HL-60/S4 treated with phorbol 12-myristate 13-acetate at 8.2 ng/mL for 4 days and 3 days (cell line): ENCODE data around the gene ZFAND5.

Experiments used
- in situ Hi-C: fragments of 300-500 bp; cut with MboI; formaldehyde crosslinking; loops from 2 replicates; pipeline ENCODE4 v1.15.0; 2022; ENCODE audit warnings: low sequenced_read_pairs

Gene ZFAND5

DNA sequence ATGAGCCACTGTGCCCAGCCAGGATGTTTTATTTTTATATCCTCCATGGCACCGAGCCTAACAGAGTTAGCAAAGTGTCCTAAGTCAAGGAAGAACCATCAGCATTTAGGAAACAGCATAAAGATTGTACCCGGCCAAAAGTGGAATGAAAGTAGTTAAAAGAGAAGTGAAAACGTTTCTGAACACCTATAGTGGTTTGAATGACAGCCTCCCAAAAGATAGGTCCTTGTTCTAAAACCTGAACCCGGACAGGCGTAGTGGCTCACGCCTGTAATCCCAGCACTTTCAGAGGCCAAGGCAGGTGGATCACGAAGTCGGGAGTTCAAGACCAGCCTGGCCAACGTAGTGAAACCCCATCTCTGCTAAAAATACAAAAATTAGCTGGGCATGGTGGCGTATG is 37.4 kb downstream of the ZFAND5 start:
- in situ Hi-C loops, result no loop called here

DNA sequence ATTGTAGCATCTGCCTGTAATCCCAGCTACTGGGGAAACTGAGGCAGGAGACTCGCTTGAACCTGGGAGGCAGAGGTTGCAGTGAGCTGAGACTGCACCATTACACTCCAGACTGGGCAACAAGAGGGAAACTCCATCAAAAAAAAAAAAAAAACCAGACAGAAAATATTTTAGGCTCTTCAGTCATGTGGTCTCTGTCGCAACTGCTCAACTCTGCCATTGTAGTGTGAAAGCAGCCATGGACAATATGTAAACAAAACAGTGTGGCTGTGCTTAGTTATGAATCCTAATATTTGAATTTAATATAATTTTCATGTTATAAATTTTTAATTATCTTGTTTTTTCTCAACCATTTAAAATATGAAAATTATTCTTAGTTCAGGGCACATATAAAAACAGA is 38.4 kb downstream of the ZFAND5 start:
- in situ Hi-C loops, result no loop called here

DNA sequence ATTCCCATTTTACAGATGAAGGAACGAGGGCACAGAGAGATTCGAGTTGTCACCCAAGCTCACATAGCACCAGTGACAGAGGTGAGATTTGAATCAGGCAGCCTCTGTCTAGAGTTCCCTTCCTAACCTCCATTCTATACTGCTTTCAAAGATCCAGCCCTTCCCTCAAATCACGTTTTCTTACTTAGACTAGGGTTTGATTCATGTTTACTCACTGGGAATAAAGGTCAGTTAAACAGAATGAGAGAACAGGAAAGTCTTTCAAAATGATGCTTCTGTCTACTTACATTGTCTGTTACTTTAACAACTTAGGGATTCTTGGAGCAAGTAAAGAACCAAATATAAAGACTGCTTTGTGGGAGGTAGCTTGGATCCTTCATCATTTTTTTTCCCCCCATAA is 40.0 kb downstream of the ZFAND5 start:
- in situ Hi-C loops, result no loop called here

DNA sequence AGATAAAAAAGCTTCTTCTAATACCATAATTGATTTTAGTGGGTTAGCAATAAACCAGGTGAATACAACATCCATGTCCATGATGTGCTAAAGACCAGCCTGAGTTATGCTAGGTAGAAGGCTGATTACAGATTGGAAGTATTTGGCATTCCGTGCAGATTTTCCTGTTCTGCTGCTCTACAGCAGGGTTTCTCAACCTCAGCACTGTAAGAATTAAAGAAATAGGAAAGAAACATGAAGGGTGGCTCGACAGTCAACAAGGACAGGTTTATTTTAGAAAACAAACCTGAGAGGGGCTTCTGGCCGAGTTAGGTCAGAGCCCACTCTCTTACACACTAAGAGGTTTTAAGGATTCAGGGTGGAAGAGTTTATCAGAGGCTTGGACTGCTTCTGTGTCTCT is 42.3 kb downstream of the ZFAND5 start:
- in situ Hi-C loops, result no loop called here

DNA sequence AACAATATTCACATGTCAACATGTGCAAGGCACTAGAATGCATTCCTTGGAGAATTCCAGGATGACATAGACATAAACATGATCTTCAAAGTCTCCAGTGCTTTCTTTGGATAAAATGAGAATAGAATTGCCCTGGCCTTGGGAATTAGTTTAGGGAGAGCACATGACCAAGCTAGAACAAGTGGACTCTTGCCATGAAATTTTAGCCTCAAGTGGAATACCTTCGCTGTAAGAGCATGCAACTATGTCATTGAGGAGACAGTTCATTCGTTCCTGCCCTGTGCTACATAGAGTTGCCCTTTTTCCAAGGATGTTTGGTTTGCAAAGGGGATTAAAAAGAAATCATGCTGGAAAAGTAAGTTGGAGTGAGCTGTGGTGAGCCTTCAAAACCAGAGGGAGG is 42.7 kb downstream of the ZFAND5 start:
- in situ Hi-C loops, result no loop called here

DNA sequence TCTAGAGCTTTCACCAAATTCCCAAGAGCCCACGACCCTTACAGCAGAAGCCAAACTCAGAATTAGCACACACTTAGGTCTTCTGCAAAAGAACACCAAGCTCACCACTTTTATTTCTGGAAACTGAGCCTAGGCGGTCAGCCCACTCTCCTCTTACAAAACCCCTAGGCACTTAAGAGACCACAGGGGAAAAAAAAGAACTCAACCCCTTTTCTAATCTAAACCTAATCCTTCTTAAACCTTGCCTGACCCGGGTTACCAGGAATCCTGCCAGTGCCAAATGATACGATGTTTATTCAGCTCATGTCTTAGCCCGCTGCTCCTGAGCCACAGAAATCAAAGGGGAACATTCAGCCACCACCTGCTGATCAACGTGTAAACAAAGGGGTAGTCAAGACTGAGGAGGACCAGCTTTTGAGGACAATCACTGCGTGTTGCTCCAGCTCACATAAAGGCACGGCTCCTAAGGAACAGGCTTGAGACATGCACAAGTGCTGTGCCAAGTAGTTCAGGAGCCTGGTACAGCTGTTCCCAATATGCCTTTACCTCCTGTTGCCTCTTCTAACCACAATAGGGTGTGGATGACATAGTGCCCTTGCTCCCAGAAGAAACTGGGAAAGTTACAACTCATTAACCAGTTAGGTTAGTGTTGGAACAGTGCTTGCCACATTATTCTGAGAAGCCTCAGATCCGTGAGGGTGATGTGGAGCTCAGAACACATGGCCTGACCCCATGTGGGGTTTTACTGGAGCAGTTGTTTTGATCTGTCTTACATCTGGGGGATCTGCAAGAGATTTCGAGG is 49.3 kb downstream of the ZFAND5 start:
- in situ Hi-C loops, result no loop called here

DNA sequence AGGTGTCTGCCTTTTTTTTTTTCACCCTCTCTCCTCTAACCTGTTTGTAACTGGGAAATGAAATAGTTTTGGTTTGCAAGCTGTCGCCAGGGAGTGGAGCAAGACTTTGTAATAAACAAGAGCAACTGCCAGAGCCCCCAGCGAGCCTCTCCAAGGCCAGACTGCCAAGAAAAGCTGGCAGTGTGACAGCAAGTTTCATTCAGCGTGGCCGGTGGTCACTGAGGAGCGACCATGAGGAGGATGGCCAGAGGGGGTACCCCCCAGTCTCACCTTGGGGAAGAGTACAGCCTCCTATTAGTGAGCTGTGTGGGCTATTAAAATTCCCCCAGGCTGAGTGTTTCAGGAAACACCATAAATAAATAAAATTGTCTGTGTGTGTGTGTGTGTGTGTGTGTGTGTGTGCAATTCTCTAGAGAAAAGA is 49.9 kb downstream of the ZFAND5 start:
- in situ Hi-C loops, result no loop called here

DNA sequence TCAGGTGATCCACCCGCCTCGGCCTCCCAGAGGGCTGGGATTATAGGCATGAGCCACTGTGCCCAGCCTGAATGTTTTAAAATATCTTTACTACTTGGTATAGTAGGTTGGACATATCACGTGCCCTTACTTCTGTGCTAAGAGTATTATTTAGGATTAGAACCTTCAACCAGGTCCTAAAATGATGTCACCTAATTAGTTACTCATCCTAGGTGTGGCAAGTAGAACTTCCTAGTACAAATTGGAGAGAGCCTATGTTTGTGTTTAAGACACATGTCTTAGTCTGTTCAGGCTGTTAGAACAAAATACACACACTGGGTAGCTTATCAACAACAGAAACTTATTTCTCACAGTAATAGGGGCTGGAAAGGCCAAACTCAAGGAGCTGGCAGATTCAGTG is 51.5 kb downstream of the ZFAND5 start:
- in situ Hi-C loops, result no loop called here

DNA sequence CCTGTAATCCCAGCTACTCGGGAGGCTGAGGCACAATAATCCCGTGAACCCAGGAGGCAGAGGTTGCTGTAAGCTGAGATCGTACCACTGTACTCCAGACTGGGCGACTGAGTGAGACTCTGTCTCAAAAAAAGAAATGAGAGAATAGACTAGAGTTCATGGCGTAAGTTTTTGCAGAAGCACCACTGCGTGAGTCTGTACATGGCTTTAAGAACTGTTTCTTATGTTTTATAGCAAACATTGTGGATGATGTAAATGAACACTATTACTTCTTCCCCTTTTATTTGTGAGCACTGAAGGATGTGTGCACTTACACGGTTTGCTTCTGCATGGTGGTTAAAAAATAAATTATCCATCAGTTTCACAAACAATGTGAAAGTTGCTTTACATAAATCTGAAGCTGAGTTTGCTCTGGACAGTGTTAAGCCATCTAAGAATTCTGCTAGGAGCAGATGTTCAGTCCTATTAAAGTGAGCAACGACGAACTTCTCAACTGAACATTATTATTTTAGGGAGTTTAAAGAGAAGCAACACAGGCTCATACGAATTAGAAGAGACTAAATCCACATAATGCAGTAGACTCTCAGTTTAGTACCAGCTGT is 52.5 kb downstream of the ZFAND5 start:
- in situ Hi-C loops, result no loop called here

DNA sequence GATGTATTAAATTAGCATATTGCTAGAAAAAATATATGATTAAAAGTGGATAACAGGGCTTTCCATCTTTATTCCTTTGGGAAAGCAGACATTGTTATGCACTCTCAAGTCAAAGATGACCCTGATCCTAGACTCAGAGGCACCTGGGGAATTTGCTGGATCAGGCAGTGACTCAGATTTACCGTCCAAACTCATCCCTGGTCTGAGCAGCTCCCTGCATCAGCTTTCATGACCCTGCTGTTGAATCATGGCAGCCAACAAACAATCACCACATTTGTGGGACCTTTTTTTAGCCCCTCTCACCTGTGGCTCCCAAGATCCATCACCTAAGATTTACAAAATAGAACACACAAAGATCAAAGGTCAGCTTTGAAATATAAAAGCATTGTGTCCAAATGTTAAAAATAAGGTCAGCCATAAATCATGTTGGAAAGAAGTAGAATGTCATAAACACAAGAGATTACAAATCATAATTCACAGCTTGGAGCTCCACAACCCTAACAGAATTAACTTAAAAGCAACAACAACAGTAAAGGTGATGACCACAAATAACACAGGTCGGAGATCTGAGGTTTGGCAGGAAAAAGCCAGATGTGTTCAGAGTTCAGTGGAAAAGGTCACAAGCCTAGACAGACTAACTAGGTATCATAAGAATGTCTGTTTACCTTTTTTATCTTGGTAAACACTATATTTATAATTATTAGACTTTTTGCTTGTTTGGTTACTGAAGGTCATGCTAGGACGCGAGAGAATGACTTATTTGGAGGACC is 55.5 kb downstream of the ZFAND5 start:
- in situ Hi-C loops, result no loop called here

DNA sequence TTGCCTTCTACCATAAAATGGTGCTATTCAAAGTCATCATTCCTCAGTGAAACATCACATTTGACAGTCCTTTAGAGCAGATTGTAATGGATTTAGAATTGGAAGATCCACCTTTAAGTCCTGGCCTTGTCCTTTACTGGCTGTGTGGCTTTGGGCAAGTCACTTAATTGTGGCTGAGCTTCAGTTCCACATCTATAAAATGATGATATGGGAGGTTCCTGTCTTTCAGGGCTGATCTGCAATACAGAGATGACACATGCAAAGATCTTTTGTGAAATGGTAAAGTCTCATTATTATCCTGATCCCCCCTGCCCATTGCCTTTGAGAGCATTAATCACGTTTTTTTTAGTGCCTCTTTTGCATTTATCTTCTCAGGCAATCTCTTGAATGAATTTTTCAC is 58.2 kb downstream of the ZFAND5 start:
- in situ Hi-C loops, result no loop called here

DNA sequence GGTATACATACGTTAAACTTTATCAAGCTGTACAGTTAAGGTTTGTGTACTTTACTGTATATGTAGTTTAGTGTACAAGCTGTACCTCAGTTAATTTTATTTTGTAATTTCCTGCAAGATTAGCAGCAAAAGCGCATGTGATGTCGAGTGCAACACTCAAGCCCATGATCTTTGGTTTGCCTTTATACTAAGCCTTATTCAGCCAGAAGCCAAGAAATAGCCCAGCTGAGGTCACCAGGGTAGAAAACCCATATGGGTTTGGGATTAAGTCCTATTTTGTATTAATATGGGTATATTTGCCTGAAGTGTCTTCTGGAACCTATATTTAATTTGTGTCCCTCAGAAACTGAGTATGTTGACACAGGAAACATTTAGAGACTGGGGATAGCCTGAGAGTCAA is 59.3 kb downstream of the ZFAND5 start:
- in situ Hi-C loops, result no loop called here

DNA sequence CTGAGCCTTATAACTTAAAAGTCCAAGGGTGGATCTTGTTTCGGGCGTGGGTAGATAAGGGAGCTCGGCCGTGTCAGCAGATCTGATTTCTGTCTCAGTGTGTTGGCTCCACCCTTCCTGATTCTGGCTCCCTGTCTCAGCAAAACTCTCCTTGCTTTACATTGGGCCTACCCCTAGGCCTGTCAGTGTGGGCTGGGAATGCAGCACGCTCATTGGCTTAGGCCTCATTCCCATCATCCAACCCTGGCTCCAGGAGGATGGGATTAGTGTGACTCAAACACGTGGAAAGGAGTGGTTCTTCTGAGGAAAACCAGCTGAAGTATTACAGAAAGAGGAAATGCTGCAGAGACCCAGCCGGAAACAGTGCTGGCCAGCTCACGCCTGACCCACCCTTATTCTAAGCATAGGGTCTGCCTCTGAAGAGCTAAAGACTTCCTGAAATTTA is 59.9 kb downstream of the ZFAND5 start:
- in situ Hi-C loops, result no loop called here

DNA sequence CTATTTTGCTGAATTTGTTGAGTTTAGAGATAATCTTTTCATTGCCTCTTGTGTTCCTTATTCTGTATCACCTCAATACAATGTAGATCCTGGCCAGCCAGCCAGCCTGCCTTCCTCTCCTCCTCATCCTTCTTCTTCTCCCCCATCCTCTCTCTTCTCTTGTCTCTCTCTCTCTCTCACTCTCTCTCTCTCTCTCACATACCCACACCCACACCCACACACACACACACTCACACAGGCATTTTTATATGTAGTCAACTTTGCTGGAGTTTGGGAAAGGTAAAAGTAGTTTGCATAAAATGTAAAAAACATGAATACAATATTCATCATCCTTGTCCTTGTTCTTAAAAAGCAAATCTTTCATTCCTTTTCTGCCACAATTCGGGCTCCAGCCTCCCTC is 60.5 kb downstream of the ZFAND5 start:
- in situ Hi-C loops, result no loop called here
